Measurements from ENCODE around the gene XCL2. TPM values are rescaled to one million over a fixed set of nuclear protein-coding genes. Genes with fewer than 3 reads are reported as not detected.

The XCL2 gene
- total RNA-seq, 6 donors from 2014 or later: 1.3 to 9.0 (median 1.7) TPM; not detected in 2

DNA sequence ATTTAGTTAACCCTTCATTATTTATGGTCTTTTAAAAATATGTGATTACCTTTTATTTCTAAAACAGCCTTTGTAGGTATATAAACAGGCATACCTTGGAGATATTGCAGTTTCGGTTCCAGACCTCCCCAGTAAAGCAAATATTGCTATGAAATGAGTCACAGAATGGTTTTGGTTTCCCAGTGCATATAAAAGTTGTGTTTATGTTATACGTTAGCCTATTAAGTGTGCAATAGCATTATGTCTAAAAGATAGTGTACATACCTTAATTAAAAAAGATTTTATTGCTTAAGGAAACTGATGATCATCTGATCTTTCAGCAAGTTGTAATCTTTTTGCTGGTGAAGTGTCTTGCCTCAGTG, 44.1 kb downstream of the XCL2 start:
- no peaks in the 10 kb centered on the region for H3K36me3 ChIP-seq
- ATAC-seq (ENCODE audit: low FRiP score in 2 of 2): no peak
- H3K9me3 ChIP-seq: no peaks in the 10 kb centered on the region
- no peak for DNase-seq
- H3K27me3 ChIP-seq: no peaks in the 10 kb centered on the region
- TF ChIP-seq POLR2AphosphoS5 (IDR thresholded peaks at IDR 0.05) (no peak), EP300 (IDR thresholded peaks at IDR 0.05) (no peak), POLR2A (IDR thresholded peaks at IDR 0.05) (no peak)
- TF ChIP-seq, protein P1, sequence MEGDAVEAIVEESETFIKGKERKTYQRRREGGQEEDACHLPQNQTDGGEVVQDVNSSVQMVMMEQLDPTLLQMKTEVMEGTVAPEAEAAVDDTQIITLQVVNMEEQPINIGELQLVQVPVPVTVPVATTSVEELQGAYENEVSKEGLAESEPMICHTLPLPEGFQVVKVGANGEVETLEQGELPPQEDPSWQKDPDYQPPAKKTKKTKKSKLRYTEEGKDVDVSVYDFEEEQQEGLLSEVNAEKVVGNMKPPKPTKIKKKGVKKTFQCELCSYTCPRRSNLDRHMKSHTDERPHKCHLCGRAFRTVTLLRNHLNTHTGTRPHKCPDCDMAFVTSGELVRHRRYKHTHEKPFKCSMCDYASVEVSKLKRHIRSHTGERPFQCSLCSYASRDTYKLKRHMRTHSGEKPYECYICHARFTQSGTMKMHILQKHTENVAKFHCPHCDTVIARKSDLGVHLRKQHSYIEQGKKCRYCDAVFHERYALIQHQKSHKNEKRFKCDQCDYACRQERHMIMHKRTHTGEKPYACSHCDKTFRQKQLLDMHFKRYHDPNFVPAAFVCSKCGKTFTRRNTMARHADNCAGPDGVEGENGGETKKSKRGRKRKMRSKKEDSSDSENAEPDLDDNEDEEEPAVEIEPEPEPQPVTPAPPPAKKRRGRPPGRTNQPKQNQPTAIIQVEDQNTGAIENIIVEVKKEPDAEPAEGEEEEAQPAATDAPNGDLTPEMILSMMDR (IDR thresholded peaks at IDR 0.05): no peak
- 87 to 93% methylated on average over 2 of the region's 2 CpGs for WGBS, 2 donors
- H3K4me1 ChIP-seq: peaks cover 0 to 9% (median 3%) of the 10 kb centered on the region in 4 donors
- no peak overlapping the region for H3K4me3 ChIP-seq
- no peak overlapping the region for H3K27ac ChIP-seq

DNA sequence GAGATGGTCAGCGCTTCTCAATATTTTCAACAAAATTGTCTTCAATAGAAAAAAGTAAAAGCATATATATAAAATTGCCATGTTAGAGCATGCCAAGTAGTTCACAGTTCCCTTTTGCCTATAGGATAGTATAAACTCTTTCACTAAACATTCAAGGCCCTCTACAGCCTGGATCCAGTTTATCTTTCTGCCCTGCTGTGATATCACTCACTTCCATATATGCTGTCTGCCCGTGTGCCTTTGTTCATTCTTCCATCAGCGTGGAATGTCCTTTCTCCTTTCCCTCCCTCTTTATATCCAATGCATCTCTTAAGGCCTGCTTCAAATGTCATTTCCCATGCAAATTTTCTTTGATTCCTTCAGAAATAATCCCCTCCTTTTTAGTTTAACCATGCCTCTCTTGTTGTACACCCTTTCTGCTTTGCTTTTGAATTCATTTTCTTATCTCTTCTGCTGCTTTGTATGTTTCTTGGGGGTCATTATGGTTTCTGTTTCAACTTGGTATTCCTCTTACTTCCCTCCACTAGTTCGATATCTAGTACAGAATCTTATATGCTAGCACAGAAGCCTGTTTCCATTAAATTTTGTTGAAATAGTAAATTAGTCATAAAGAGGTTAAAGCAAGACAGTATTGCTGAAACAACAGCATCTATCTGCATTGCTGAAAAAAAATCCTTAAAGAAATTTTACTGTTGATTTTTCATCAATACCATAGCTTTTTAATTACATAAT, 44.7 kb downstream of the XCL2 start:
- no peaks in the 10 kb centered on the region for H3K27me3 ChIP-seq
- H3K9me3 ChIP-seq: no peaks in the 10 kb centered on the region
- H3K4me3 ChIP-seq: no peak overlapping the region
- TF ChIP-seq, protein P1 (IDR thresholded peaks at IDR 0.05): no peak
- TF ChIP-seq POLR2AphosphoS5 (IDR thresholded peaks at IDR 0.05) (no peak), EP300 (IDR thresholded peaks at IDR 0.05) (no peak), POLR2A (IDR thresholded peaks at IDR 0.05) (no peak)
- no peak for ATAC-seq (ENCODE audit: low FRiP score in 2 of 2)
- no peaks in the 10 kb centered on the region for H3K36me3 ChIP-seq
- H3K27ac ChIP-seq: no peak overlapping the region
- WGBS, 2 donors: 87 to 89% methylated on average over 4 of the region's 4 CpGs
- DNase-seq: no peak
- peaks cover 0 to 5% (median under 1%) of the 10 kb centered on the region in 4 donors for H3K4me1 ChIP-seq

DNA sequence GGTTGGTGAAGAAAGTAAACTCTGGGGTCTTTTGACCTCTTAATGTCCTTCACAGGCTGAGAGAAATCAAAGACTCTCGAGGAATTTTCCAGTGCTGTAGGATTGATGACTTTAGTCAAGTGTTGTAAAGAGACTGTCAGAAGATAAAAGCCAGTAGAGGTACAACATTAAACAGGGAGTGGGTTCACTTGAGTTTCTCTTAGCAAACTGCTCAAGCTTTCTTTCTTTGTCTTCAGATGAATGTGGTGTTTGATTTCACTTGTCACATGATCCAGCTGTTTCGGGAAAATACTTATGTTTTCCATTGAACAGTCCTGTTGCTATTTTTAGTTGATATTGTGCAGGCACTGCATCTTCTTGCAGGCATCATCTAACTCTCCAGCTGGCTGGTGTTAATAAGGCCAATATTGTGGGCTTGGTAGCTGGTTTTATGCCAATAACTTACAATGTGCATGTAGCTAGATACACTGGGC, 45.6 kb downstream of the XCL2 start:
- TF ChIP-seq, protein P1 (IDR thresholded peaks at IDR 0.05): no peak
- TF ChIP-seq POLR2AphosphoS5 (IDR thresholded peaks at IDR 0.05) (no peak), EP300 (IDR thresholded peaks at IDR 0.05) (no peak), POLR2A (IDR thresholded peaks at IDR 0.05) (no peak)
- Histone ChIP-seq H3K27ac (no peak overlapping the region), H3K4me1 (peaks cover 0 to 5% (median 0%) of the 10 kb centered on the region in 4 donors), H3K36me3 (no peaks in the 10 kb centered on the region), H3K27me3 (no peaks in the 10 kb centered on the region), H3K9me3 (no peaks in the 10 kb centered on the region), H3K4me3 (no peak overlapping the region)
- no peak for ATAC-seq (ENCODE audit: low FRiP score in 2 of 2)
- DNase-seq: no peak
- 26 to 33% methylated on average over 2 of the region's 2 CpGs for WGBS, 2 donors

DNA sequence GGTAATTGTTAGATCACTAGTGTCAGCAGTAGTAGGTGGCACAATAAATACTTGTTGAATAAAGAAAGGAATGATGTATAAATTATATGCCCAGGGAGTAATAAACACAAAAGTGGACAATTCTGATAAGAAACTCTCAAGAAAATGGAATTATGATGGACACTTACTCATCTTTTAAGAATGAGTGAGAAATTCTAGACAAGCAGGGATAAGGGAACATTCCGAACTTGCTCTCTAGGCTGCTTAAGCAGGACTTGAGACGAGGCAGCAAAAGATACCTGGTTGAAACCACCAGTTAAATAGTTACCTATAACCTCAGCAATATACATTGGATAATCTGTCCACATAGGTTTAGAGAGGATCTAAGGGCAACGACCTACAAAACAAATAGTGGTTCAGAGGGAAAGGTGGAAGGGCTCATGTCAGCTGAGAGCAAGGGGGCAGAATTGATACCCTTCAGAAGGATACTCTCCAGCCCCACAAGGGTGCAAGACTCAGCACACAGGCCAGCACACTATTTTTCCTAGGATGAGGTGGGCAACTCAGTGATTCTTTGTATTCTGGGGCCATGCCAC, 46.3 kb downstream of the XCL2 start:
- TF ChIP-seq EP300 (IDR thresholded peaks at IDR 0.05) (no peak), POLR2A (IDR thresholded peaks at IDR 0.05) (no peak), POLR2AphosphoS5 (IDR thresholded peaks at IDR 0.05) (no peak)
- TF ChIP-seq, protein P1 (IDR thresholded peaks at IDR 0.05): no peak

More for the DNA sequence above, 46.3 kb downstream of the XCL2 start:
- Histone ChIP-seq H3K4me3 (no peak overlapping the region), H3K36me3 (no peaks in the 10 kb centered on the region), H3K27ac (no peak overlapping the region), H3K27me3 (no peaks in the 10 kb centered on the region), H3K9me3 (no peaks in the 10 kb centered on the region), H3K4me1 (peaks cover 0 to 5% (median 0%) of the 10 kb centered on the region in 4 donors)
- WGBS, 2 donors: 68 to 77% methylated on average over 3 of the region's 3 CpGs
- no peak for DNase-seq
- ATAC-seq (ENCODE audit: low FRiP score in 2 of 2): no peak
